Measurements from ENCODE around the gene PPFIBP2. TPM values are rescaled to one million over a fixed set of nuclear protein-coding genes. Genes with fewer than 3 reads are reported as not detected.

The PPFIBP2 gene
- total RNA-seq, 1 donor from 2014 or later, result 64.1 TPM

- H3K4me1 Mint-ChIP-seq (ENCODE audit: low read depth), result peaks cover 78% of the 10 kb centered on the region
- H3K27me3 Mint-ChIP-seq, result no peaks in the 10 kb centered on the region
- no peak for TF ChIP-seq CTCF (IDR thresholded peaks at IDR 0.05; ENCODE audit: unreplicated experiment)
- no peak for DNase-seq (ENCODE audit: low spot score, unreplicated experiment)
- H3K36me3 Mint-ChIP-seq (ENCODE audit: insufficient read depth), result peaks cover 3% of the 10 kb centered on the region
- H3K9me3 Mint-ChIP-seq (ENCODE audit: low read depth), result peaks cover 1% of the 10 kb centered on the region
- peak overlapping the region; percentile 98 for H3K27ac Mint-ChIP-seq
- H3K4me3 Mint-ChIP-seq (ENCODE audit: low read depth), result no peak overlapping the region
Observed at GRCh38 chr11:7573193-7573557, 59.4 kb downstream of the PPFIBP2 start.

GRCh38 chr11:7573558-7574296, 59.9 kb downstream of the PPFIBP2 start:
- Mint-ChIP-seq H3K36me3 (ENCODE audit: insufficient read depth) (no peaks in the 10 kb centered on the region), H3K4me1 (ENCODE audit: low read depth) (peaks cover 83% of the 10 kb centered on the region), H3K9me3 (ENCODE audit: low read depth) (no peaks in the 10 kb centered on the region), H3K27me3 (no peaks in the 10 kb centered on the region), H3K4me3 (ENCODE audit: low read depth) (peak overlapping the region; percentile 46), H3K27ac (peak overlapping the region; percentile 98)
- DNase-seq (ENCODE audit: low spot score, unreplicated experiment), result no peak
- TF ChIP-seq CTCF (IDR thresholded peaks at IDR 0.05; ENCODE audit: unreplicated experiment), result no peak

- DNase-seq (ENCODE audit: low spot score, unreplicated experiment), result no peak
- H3K9me3 Mint-ChIP-seq (ENCODE audit: low read depth), result no peaks in the 10 kb centered on the region
- H3K27ac Mint-ChIP-seq, result peak overlapping the region; percentile 90
- H3K36me3 Mint-ChIP-seq (ENCODE audit: insufficient read depth), result no peaks in the 10 kb centered on the region
- no peak for TF ChIP-seq CTCF (IDR thresholded peaks at IDR 0.05; ENCODE audit: unreplicated experiment)
- peaks cover 84% of the 10 kb centered on the region for H3K4me1 Mint-ChIP-seq (ENCODE audit: low read depth)
- H3K27me3 Mint-ChIP-seq, result no peaks in the 10 kb centered on the region
- peak overlapping the region; percentile 30 for H3K4me3 Mint-ChIP-seq (ENCODE audit: low read depth)
Observed at GRCh38 chr11:7574491-7575130, 60.8 kb downstream of the PPFIBP2 start.

DNA sequence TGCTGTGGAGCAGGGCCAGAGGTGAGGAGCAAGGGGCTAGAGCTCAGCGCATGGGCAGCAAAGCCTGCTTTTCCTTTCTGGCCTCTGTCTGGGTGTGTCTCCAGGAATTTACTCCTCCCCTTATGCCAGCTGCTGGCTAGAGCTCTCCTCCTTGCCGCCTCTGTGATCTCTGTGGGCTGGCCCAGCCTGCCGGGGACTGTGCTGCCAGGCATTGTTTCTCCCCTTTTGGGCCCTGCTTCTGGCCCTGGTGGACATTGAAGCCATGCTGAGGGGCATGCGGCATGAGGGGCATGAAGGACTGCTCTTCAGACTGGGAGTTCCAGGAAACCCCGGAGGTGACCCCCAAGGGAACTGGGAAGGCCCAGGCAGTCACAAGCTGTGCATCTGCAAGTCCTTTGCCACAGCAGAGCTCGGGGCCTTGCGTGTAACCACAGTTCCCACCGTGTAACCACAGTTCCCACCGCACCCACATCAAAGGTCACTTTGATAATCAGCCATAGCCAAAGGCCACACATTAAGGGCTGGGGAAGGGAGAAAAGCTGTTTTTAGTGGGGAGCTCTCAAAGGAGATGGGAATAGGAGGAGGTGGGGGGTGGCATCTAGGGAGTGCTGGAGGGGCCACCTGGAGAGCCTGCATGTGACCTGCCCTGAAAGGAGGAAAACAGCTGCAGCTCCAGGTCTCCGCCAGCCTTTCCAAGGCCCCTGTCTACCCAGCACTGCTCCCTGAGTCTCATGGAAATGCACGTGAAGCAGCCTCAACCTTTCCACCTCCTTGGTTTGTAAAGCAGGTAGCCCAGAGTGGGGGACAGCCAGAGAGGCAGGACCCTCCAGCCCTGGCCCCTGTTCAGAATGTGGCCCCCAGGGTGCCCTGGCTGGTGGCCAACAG, 62.3 kb downstream of the PPFIBP2 start:
- peak overlapping the region; percentile 40 for H3K4me3 Mint-ChIP-seq (ENCODE audit: low read depth)
- no peaks in the 10 kb centered on the region for H3K9me3 Mint-ChIP-seq (ENCODE audit: low read depth)
- DNase-seq (ENCODE audit: low spot score, unreplicated experiment), result no peak
- no peak for TF ChIP-seq CTCF (IDR thresholded peaks at IDR 0.05; ENCODE audit: unreplicated experiment)
- H3K27me3 Mint-ChIP-seq, result no peaks in the 10 kb centered on the region
- no peaks in the 10 kb centered on the region for H3K36me3 Mint-ChIP-seq (ENCODE audit: insufficient read depth)
- H3K4me1 Mint-ChIP-seq (ENCODE audit: low read depth), result peaks cover 75% of the 10 kb centered on the region
- H3K27ac Mint-ChIP-seq, result peak overlapping the region; percentile 90

DNA sequence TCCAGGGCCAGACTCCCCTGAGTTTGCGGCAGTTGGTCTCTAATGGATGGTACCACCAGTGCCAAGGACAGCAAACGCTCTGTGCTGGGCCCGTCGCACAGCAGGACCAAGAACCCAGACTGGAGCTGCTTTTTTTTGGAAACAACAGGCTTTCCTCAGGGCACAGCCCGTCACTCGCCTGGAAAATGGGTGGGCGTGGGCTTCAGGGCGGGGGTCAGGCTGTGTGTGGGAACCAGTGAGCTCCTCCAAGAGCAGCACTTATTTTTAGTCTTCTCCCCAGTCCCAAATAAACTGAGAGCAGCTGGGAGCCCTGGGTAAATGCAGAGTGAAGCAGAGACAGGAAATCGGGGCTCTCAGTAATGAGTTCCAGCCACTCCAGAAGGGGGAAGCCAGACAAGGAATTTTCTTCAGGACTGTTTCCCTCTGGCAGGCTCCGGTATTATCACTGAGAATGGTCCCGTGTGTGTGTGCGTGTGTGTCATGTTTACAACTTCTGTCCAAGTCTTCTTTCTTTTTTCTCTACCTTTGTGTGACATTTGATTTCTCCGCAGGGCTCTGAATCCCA, 63.0 kb downstream of the PPFIBP2 start:
- no peaks in the 10 kb centered on the region for H3K36me3 Mint-ChIP-seq (ENCODE audit: insufficient read depth)
- peaks cover 68% of the 10 kb centered on the region for H3K4me1 Mint-ChIP-seq (ENCODE audit: low read depth)
- no peak for DNase-seq (ENCODE audit: low spot score, unreplicated experiment)
- H3K27ac Mint-ChIP-seq, result peak overlapping the region; percentile 90
- TF ChIP-seq CTCF (IDR thresholded peaks at IDR 0.05; ENCODE audit: unreplicated experiment), result no peak
- H3K27me3 Mint-ChIP-seq, result no peaks in the 10 kb centered on the region
- H3K4me3 Mint-ChIP-seq (ENCODE audit: low read depth), result peak overlapping the region; percentile 62
- H3K9me3 Mint-ChIP-seq (ENCODE audit: low read depth), result no peaks in the 10 kb centered on the region

All from progenitor cell of endocrine pancreas (in vitro differentiated cells).